NCI-H187 treated with DMSO at 0.1 percent for 48 hours (cell line): ENCODE data around the gene CDC26.
"Not testable (repeated sequence)": the region's sequence is repeated elsewhere in the genome, so short reads cannot be mapped to it uniquely, and the experiment has no call there.

Experiments
- DNase-seq: peaks from one replicate; lab custom pipeline; 2025; lab: John Stamatoyannopoulos, UW

Gene CDC26

DNA sequence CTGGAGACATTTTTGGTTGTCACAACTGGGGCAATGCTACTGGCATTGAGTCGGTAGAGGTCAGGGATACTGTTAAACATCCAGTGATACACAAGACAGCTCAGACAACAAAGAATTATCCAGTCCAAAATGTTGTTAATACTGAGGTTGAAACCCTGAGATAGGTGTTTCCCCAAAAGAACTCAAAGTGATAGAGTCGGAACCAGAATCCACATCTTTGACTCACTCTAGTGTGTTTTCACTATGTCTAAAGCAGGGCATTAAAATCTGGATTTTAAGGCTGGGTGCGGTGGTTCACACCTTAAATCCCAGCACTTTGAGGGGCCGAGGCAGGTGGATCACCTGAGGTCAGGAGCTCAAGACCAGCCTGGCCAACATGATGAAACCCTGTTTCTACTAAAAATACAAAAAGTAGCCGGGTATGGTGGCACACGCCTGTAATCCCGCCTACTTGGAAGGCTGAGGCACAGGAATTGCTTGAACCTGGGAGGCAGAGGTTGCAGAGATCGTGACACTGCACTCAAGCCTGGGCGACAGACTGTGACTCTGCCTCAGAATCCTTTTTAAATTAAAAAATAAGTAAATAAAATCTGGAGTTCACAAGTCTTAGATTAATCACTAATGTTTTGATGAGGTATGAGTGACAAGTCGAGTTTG is 37.0 kb downstream of the CDC26 start:
- DNase-seq, result no peak

DNA sequence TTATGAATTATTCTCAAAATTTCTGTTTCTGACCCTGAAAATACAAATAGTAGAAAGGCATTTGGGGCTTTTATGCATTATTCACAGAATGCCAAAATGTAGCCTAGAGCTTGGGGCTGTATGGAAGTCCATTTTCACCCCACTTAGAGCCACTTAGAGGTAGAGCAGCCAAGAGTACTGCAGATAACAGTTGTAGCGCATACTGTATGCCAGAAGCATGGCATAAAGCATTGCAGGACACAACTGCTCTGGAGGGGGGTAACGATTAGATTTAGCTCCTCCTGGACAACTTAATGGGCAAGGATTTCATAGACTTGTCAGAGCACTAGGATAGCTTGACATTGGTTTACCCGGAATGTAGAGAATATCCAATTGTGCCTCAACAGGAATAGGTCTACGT is 38.3 kb downstream of the CDC26 start:
- no peak for DNase-seq

DNA sequence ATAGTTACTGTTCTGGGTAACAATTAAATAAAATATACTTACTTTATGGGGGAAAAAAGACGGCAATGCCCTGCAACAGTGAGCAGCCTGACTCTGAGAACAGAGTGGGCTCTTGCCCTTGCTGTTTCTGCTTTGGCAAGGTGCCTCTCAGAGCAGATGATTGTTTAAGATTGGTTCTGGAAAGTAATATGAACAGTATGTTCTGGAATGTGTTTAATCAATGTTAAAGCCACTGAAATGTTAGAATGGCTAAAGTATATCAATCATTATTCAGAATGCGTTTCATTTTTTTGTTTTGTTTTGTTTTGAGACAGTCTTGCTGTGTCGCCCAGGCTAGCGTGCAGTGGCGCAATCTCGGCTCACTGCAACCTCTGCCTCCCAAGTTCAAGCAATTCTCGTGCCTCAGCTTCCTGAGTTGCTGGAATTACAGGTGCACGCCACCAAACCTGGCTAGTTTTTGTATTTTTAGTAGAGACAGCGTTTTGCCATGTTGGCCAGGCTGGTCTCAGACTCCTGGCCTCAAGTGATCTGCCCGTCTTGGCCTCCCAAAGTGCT is 39.6 kb downstream of the CDC26 start:
- DNase-seq, result not testable (repeated sequence)

GRCh38 chr9:113231701-113232100 is 43.7 kb downstream of the CDC26 start:
- DNase-seq, result no peak

DNA sequence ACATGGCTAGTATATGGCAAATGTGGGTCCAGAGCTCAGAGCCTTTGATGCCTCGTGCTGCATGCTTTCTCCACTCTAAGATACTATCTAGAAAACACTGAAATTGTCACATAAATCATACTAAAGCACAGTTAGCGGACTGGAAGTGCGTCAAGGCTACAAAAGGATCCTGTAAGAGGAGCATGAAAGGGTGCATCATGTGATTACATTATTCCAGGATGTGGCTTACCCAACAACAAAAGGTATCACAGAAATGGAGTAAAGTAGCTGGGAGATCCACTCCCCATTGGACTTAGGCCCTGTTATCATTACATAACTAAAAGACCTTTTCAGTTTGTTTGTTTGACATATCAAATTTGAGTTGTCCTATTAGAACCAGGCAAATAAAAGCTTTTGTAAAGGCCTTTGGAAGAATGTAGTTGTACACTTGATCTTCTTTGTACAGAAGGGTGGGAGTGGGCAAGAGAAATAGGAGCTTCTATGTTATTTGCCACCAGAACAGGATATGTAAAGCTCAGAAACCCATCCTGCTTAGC is 47.2 kb downstream of the CDC26 start:
- peak; percentile 2 for DNase-seq

DNA sequence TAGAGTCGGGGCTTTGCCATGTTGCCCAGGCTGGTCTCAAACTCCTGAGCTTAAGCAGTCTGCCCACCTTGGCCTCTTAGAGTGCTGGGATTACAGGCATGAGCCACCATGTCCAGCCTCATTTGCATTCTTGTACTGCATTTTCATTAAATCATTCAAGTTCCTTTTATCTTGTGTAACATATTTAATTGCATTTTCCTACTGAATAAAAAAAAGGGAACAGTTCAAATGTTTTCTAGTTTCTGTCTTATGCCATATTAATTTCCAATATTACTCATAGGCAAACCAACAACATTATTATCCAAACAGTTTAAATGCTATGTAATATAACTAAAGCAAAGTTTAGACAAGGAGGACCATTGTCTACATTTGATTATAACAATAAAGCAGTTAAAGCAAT is 47.9 kb downstream of the CDC26 start:
- no peak for DNase-seq

GRCh38 chr9:113223963-113224362 is 51.4 kb downstream of the CDC26 start:
- no peak for DNase-seq

- DNase-seq, result no peak
Measured at GRCh38 chr9:113222482-113222841, 52.9 kb downstream of the CDC26 start.

- no peak for DNase-seq
Measured at GRCh38 chr9:113221800-113222481, 53.4 kb downstream of the CDC26 start.

DNA sequence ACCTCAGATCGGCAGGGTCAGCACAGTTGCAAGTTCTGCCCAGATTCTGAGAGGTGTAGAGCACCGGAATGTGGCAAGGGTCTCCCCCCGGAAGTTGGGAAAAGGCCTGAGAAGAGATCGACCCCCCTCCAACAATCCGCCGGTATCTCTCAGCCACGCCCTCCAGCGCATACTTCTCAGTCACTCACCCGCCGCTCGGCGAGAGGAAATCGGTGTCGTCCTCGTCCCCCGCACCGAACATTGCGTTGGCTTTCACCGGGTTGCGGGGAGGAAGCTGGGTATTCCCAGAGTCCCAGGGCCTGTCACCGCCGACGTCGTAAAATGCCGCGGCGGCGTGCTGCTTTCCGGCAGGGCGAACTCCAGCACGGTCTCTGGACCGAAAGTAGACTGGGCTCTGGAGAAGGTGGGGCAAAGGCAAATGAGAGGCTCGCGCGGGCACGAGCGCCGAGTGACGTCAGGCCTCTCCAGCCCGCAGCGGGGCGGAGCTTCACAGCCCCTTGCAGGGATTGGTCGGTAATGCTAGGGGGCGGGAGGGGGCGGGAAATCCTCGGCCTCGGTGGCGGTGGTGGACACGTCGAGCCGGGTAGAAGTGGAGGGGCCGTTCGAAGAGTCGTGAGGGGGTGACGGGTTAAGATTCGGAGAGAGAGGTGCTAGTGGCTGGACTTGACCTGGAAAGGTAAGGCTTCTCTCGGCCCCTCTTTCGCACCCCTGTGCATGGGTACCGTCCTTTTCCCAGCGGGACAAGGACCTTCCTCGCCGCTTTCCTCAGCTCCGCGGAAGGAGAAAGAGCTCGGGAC is 54.2 kb downstream of the CDC26 start, which contains the start of the genes FKBP15 and SLC31A1:
FKBP15 (minus strand) TSS at position 275 of the 797 bp plus-strand sequence; CDS start at position 241, 34 bp downstream.
SLC31A1 (plus strand) TSS at position 542 of the 797 bp plus-strand sequence. CDS start 34,605 bp downstream, outside the sequence.
- peak; percentile 66 for DNase-seq

- DNase-seq, result no peak
Measured at GRCh38 chr9:113220467-113221002, 54.8 kb downstream of the CDC26 start.

DNA sequence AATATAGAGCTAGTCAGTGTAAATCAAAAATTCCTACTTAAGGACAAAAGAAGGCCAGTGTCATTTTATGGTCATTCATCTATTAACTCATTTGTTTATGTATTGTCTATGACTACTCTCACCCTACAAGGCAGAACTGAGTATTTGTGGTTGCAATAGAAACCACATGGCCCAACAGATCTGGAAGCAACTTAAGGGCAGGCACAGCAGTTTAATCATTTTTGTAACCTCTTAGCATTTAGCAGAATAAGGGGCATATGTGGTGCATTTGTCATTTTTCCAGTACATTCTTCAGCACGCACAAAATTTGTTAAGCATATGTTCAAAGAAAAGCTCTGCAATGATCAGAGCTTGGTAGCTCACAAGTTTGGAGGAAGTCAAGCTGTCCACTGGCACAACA is 55.4 kb downstream of the CDC26 start:
- no peak for DNase-seq

GRCh38 chr9:113219186-113219936 is 56.0 kb downstream of the CDC26 start:
- DNase-seq, result no peak
